Suprapubic skin (tissue), 4 donors: ENCODE measurements around the gene UBE2QL1. TPM values are rescaled to one million over a fixed set of nuclear protein-coding genes. Genes with fewer than 3 reads are reported as not detected.

ENCODE experiments used
- DNase-seq, 2 donors: peaks; one replicate each; pipeline ENCODE4 v3.0.0-alpha.2; 2019; ENCODE audit warnings: low spot score in 2 of 2
- H3K27ac ChIP-seq: fragments of 200-600 bp; sonication (generic); one replicate; pipeline ENCODE4 v1.5.1; 2019
- H3K27me3 ChIP-seq: fragments of 200-600 bp; sonication (generic); one replicate; pipeline ENCODE4 v1.5.1; 2019
- H3K36me3 ChIP-seq: fragments of 200-600 bp; sonication (generic); one replicate; pipeline ENCODE4 v1.5.1; 2019
- H3K4me1 ChIP-seq: fragments of 200-600 bp; sonication (generic); one replicate; pipeline ENCODE4 v1.5.1; 2019
- H3K4me3 ChIP-seq: fragments of 200-600 bp; sonication (generic); one replicate; pipeline ENCODE4 v1.5.1; 2019; ENCODE audit warnings: mild to moderate bottlenecking
- H3K9me3 ChIP-seq: fragments of 200-600 bp; sonication (generic); one replicate; pipeline ENCODE4 v1.5.1; 2019
- EP300 ChIP-seq: sonication (generic); formaldehyde crosslinking; IDR thresholded peaks from one replicate; pipeline ENCODE4 v1.6.1; 2017; ENCODE audit warnings: antibody characterized with exemption
- POLR2A ChIP-seq, 2 donors: fragments of 450-650 bp; IDR thresholded peaks; one replicate each; pipeline ENCODE4 v1.6.1; 2017; ENCODE audit warnings: antibody characterized with exemption in 2 of 2, mild to moderate bottlenecking in 2 of 2, moderate library complexity in 2 of 2
- POLR2AphosphoS5 ChIP-seq, 3 donors: sonication (generic); formaldehyde crosslinking; IDR thresholded peaks; one replicate each; pipeline ENCODE4 v1.6.1; 2017; ENCODE audit warnings: antibody characterized with exemption in 3 of 3
- WGBS: methylation state at CpG from one replicate; pipeline ENCODE4 v1.1.5; 2018; 5-methylcytosine and 5-hydroxymethylcytosine counted together
- total RNA-seq, 4 donors: library from RNA; depleted of rRNA; stranded (reverse); fragments of >200 nt; gene quantifications; one replicate each; pipeline ENCODE4 v1.1.0, GENCODE V29; 2016
- TF ChIP-seq, protein P1 (sequence below), 2 donors: fragments of 200-600 bp in 1 of 2; fragments of 450-650 bp in 1 of 2; sonication (generic) in 1 of 2; IDR thresholded peaks; one replicate each; pipeline ENCODE4 v1.5.1; 2016 to 2019; ENCODE audit warnings: antibody characterized with exemption in 2 of 2, mild to moderate bottlenecking in 1 of 2, moderate library complexity in 1 of 2

UBE2QL1 gene
- total RNA-seq, 4 donors from 2014 or later, result 1.1 to 5.0 (median 3.2) TPM

DNA sequence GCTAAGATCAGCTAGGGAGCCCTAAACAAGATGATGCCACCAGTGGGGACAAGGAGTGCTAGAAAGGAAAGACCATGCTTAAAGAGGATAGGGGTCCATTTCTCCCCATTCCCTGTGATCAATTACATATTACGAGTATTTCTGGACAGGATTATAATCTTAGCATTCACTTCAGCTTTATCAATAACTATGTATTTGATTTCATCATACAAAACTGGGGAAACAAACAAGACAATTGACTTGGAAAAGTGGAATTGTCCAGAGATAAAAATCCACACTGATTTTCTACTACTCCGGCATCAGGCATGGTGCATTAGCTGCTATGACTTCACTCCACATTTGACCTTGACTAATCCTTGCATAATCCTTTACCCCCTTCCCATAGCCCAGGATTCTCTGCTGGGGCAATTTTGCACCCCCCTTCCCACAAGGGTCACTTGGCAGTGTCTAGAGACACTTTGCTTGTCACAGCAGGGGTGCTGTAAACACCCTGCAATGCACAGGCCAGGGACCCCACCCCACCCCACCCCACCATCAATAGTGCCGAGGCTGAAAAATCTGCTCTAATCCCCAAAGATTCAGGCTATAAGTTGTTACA is 29.9 kb upstream of the UBE2QL1 start:
- H3K27me3 ChIP-seq, result peaks cover 9% of the 10 kb centered on the region
- no peak overlapping the region for H3K4me3 ChIP-seq
- TF ChIP-seq POLR2AphosphoS5 (IDR thresholded peaks at IDR 0.05) (no peak), EP300 (no peak), POLR2A (IDR thresholded peaks at IDR 0.05) (no peak)
- TF ChIP-seq, protein P1, sequence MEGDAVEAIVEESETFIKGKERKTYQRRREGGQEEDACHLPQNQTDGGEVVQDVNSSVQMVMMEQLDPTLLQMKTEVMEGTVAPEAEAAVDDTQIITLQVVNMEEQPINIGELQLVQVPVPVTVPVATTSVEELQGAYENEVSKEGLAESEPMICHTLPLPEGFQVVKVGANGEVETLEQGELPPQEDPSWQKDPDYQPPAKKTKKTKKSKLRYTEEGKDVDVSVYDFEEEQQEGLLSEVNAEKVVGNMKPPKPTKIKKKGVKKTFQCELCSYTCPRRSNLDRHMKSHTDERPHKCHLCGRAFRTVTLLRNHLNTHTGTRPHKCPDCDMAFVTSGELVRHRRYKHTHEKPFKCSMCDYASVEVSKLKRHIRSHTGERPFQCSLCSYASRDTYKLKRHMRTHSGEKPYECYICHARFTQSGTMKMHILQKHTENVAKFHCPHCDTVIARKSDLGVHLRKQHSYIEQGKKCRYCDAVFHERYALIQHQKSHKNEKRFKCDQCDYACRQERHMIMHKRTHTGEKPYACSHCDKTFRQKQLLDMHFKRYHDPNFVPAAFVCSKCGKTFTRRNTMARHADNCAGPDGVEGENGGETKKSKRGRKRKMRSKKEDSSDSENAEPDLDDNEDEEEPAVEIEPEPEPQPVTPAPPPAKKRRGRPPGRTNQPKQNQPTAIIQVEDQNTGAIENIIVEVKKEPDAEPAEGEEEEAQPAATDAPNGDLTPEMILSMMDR (IDR thresholded peaks at IDR 0.05), result no peak
- no peak overlapping the region for H3K27ac ChIP-seq
- no peaks in the 10 kb centered on the region for H3K4me1 ChIP-seq
- no peaks in the 10 kb centered on the region for H3K9me3 ChIP-seq
- WGBS, result 78% methylated on average over 3 of the region's 3 CpGs
- no peaks in the 10 kb centered on the region for H3K36me3 ChIP-seq
- no peak for DNase-seq

DNA sequence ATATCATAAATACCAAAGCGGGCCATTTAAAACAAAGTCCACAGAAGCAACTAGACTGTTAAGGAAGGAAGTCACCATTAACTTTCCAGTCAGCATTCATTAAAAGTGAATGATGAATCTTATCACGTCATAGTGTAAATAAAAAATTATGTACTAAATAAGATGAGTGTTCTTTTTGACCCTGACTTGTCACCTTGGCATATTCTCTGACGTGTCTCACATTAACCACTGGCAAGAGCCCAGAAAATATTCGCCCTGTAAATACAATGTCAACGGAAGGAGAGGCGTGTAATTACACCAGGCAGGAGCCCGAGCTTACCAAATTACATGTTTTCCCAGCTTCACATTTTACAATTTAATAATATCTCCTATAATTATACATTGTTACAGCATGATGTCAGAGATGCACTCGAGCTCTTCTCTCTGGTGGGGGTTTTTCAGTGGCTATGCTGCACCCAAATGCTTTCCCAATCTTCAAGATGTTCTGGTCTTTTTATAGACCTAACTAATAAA is 29.3 kb upstream of the UBE2QL1 start:
- Histone ChIP-seq H3K9me3 (no peaks in the 10 kb centered on the region), H3K4me3 (no peak overlapping the region), H3K27ac (no peak overlapping the region), H3K4me1 (no peaks in the 10 kb centered on the region), H3K36me3 (no peaks in the 10 kb centered on the region), H3K27me3 (peaks cover 9% of the 10 kb centered on the region)
- no peak for TF ChIP-seq POLR2A (IDR thresholded peaks at IDR 0.05)
- TF ChIP-seq EP300, result no peak
- no peak for TF ChIP-seq POLR2AphosphoS5 (IDR thresholded peaks at IDR 0.05)
- TF ChIP-seq, protein P1 (IDR thresholded peaks at IDR 0.05), result no peak
- no peak for DNase-seq
- WGBS, result 43% methylated on average over 8 of the region's 8 CpGs

- Histone ChIP-seq H3K4me3 (no peak overlapping the region), H3K9me3 (no peaks in the 10 kb centered on the region), H3K36me3 (no peaks in the 10 kb centered on the region), H3K27me3 (peaks cover 9% of the 10 kb centered on the region), H3K4me1 (no peaks in the 10 kb centered on the region), H3K27ac (no peak overlapping the region)
- DNase-seq, result no peak
- 80% methylated on average over 13 of the region's 13 CpGs for whole genome bisulfite sequencing
- TF ChIP-seq EP300 (no peak), POLR2A (IDR thresholded peaks at IDR 0.05) (no peak), POLR2AphosphoS5 (IDR thresholded peaks at IDR 0.05) (no peak)
- TF ChIP-seq, protein P1 (IDR thresholded peaks at IDR 0.05), result no peak
Observed at GRCh38 chr5:6423327-6424109, 25.1 kb upstream of the UBE2QL1 start.

GRCh38 chr5:6424110-6424659 is 24.5 kb upstream of the UBE2QL1 start:
- H3K36me3 ChIP-seq, result no peaks in the 10 kb centered on the region
- no peak for DNase-seq
- WGBS, result no CpG with 5 or more reads among the region's 8 CpGs
- TF ChIP-seq POLR2AphosphoS5 (IDR thresholded peaks at IDR 0.05), result no peak
- TF ChIP-seq POLR2A (IDR thresholded peaks at IDR 0.05), result no peak
- no peak for TF ChIP-seq EP300
- TF ChIP-seq, protein P1 (IDR thresholded peaks at IDR 0.05), result no peak
- no peaks in the 10 kb centered on the region for H3K4me1 ChIP-seq
- no peak overlapping the region for H3K4me3 ChIP-seq
- H3K27ac ChIP-seq, result no peak overlapping the region
- no peaks in the 10 kb centered on the region for H3K9me3 ChIP-seq
- peaks cover 9% of the 10 kb centered on the region for H3K27me3 ChIP-seq

GRCh38 chr5:6424700-6425099 is 24.0 kb upstream of the UBE2QL1 start:
- H3K9me3 ChIP-seq, result no peaks in the 10 kb centered on the region
- no peaks in the 10 kb centered on the region for H3K36me3 ChIP-seq
- no peak for DNase-seq
- peaks cover 9% of the 10 kb centered on the region for H3K27me3 ChIP-seq
- TF ChIP-seq, protein P1 (IDR thresholded peaks at IDR 0.05), result no peak
- TF ChIP-seq POLR2A (IDR thresholded peaks at IDR 0.05) (no peak), POLR2AphosphoS5 (IDR thresholded peaks at IDR 0.05) (no peak), EP300 (no peak)
- H3K4me1 ChIP-seq, result no peaks in the 10 kb centered on the region
- no peak overlapping the region for H3K4me3 ChIP-seq
- no peak overlapping the region for H3K27ac ChIP-seq
